ENCODE data around the gene NTMT1.

GRCh38 chr9:129671065-129671464 lies 45.1 kb downstream of the NTMT1 start:
- TF ChIP-seq, protein P1, sequence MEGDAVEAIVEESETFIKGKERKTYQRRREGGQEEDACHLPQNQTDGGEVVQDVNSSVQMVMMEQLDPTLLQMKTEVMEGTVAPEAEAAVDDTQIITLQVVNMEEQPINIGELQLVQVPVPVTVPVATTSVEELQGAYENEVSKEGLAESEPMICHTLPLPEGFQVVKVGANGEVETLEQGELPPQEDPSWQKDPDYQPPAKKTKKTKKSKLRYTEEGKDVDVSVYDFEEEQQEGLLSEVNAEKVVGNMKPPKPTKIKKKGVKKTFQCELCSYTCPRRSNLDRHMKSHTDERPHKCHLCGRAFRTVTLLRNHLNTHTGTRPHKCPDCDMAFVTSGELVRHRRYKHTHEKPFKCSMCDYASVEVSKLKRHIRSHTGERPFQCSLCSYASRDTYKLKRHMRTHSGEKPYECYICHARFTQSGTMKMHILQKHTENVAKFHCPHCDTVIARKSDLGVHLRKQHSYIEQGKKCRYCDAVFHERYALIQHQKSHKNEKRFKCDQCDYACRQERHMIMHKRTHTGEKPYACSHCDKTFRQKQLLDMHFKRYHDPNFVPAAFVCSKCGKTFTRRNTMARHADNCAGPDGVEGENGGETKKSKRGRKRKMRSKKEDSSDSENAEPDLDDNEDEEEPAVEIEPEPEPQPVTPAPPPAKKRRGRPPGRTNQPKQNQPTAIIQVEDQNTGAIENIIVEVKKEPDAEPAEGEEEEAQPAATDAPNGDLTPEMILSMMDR (IDR thresholded peaks at IDR 0.05): no peak
- no peak for TF ChIP-seq POLR2A (IDR thresholded peaks at IDR 0.05)
